ENCODE results near the gene RMDN2.
A peak's percentile ranks its signal among the peaks of the same experiment; 100 is the strongest.

RMDN2 gene

DNA sequence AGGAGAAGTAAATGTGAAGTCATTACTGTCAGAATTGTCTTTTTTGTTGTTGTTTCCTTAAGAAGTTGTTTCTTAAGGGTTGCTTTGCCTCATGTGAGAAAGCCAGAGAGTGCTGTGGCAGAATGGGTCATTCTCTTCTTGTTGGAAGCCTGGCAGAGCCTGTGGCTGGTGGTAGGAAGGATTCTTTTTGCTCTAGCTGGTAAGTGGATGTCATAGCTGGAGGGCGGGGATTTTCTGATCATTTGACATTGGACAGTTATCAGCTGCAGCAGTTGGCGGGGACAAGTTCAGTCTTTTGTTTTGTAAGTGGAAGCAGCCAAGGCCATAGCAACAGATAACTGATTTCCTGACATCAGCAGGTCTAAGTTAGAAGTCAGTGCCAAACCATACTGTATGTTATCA, 5.5 kb upstream of the RMDN2 start:
- H3K9me3 ChIP-seq (ENCODE audit: control insufficient read depth, insufficient read depth, low read depth, low read length) = no peaks in the 10 kb centered on the region
- TF ChIP-seq ZNF148 (tag by site-specific recombination; IDR thresholded peaks at IDR 0.05; ENCODE audit: borderline replicate concordance) = no peak
- no peak for TF ChIP-seq ZNF777 (tag by site-specific recombination; IDR thresholded peaks at IDR 0.05; ENCODE audit: borderline replicate concordance)
- TF ChIP-seq ZNF114 (tag by site-specific recombination; IDR thresholded peaks at IDR 0.05) = no peak
- TF ChIP-seq ZNF555 (tag by site-specific recombination; conservative IDR thresholded peaks at IDR 0.05) = no peak
- TF ChIP-seq ZNF692 (tag by site-specific recombination; IDR thresholded peaks at IDR 0.05) = no peak
- no peak for TF ChIP-seq WT1 (tag by site-specific recombination; IDR thresholded peaks at IDR 0.05)
- no peak for TF ChIP-seq ZNF529 (tag by site-specific recombination; IDR thresholded peaks at IDR 0.05; ENCODE audit: insufficient replicate concordance)
- no peak for TF ChIP-seq SCRT1 (tag by site-specific recombination; IDR thresholded peaks at IDR 0.05; ENCODE audit: borderline replicate concordance)
- TF ChIP-seq, protein P1, sequence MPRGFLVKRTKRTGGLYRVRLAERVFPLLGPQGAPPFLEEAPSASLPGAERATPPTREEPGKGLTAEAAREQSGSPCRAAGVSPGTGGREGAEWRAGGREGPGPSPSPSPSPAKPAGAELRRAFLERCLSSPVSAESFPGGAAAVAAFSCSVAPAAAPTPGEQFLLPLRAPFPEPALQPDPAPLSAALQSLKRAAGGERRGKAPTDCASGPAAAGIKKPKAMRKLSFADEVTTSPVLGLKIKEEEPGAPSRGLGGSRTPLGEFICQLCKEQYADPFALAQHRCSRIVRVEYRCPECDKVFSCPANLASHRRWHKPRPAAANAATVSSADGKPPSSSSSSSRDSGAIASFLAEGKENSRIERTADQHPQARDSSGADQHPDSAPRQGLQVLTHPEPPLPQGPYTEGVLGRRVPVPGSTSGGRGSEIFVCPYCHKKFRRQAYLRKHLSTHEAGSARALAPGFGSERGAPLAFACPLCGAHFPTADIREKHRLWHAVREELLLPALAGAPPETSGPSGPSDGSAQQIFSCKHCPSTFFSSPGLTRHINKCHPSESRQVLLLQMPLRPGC (tag by site-specific recombination; IDR thresholded peaks at IDR 0.05) = no peak
- TF ChIP-seq TRIM28 (IDR thresholded peaks at IDR 0.05; ENCODE audit: borderline replicate concordance, low read length) = no peak
- TF ChIP-seq ZNF645 (tag by site-specific recombination; IDR thresholded peaks at IDR 0.05) = no peak
- no peak for TF ChIP-seq ZNF311 (tag by site-specific recombination; IDR thresholded peaks at IDR 0.05; ENCODE audit: borderline replicate concordance)
- TF ChIP-seq TCF7L2 (IDR thresholded peaks at IDR 0.05; ENCODE audit: borderline replicate concordance, low read depth, low read length) = no peak
- peaks cover 8% of the 10 kb centered on the region; the same call in 1 of the 2 replicates for H3K4me1 ChIP-seq (ENCODE audit: control insufficient read depth, insufficient read depth, low read length)
- no peaks in the 10 kb centered on the region for H3K36me3 ChIP-seq (ENCODE audit: control insufficient read depth in 2 of 2, insufficient read depth in 1 of 2, low read length in 2 of 2)
- no peak overlapping the region for H3K27ac ChIP-seq (ENCODE audit: extremely low read depth, low read depth, low read length)
- POLR2A ChIA-PET = interaction anchor here (1.4 kb wide), 1 partner anchor 832 kb away, joined by 3 read pairs; the partner anchor contains the start of gene SRSF7
- no peak overlapping the region for H3K4me3 ChIP-seq (ENCODE audit: low read depth, low read length)
- CTCF ChIA-PET = interaction anchor here (0.6 kb wide), 1 partner anchor 29 kb away, joined by 3 read pairs; no protein-coding TSS in a partner anchor

DNA sequence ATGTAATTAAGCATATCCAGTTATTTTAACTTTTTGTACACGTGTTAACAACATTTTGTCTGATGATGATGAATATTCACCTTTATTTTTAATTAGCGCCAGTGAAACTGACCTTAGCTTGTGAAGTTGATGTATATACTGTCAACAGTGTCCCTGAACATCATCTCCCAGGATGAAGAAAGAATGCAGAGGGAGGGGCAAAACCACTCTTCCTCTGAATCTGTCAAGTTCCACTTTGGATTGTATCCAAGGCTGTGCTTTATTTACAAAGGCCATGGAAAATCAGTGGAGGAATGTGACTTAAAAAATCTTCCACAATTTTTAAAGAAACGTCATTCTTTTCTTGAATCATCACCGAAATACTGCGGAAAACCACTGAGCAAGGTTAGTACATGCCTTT, 4.5 kb upstream of the RMDN2 start:
- CTCF ChIA-PET = no interaction called here
- no peak overlapping the region for H3K27ac ChIP-seq (ENCODE audit: extremely low read depth, low read depth, low read length)
- no peaks in the 10 kb centered on the region for H3K9me3 ChIP-seq (ENCODE audit: control insufficient read depth, insufficient read depth, low read depth, low read length)
- no peak overlapping the region for H3K4me3 ChIP-seq (ENCODE audit: low read depth, low read length)
- no peaks in the 10 kb centered on the region for H3K36me3 ChIP-seq (ENCODE audit: control insufficient read depth in 2 of 2, insufficient read depth in 1 of 2, low read length in 2 of 2)
- TF ChIP-seq ZNF426 (tag by site-specific recombination; IDR thresholded peaks at IDR 0.05) (no peak), ZBTB20 (tag by site-specific recombination; IDR thresholded peaks at IDR 0.05) (0 out of 2 replicates have a peak, but pooled peaks have one; percentile 16)
- POLR2A ChIA-PET = interaction anchor here (1.4 kb wide), 1 partner anchor 831 kb away, joined by 3 read pairs; the partner anchor contains the start of gene SRSF7
- H3K4me1 ChIP-seq (ENCODE audit: control insufficient read depth, insufficient read depth, low read length) = peaks cover 8% of the 10 kb centered on the region; the same call in 1 of the 2 replicates

Data from HEK293 (cell line).